RPMI8226 (cell line): ENCODE results near the gene DPYSL5.

Source experiments
- DNase-seq: peaks from one replicate; pipeline ENCODE4 v3.0.0-alpha.2; 2015

Gene DPYSL5

GRCh38 chr2:26846334-26847306 is 1.3 kb upstream of the DPYSL5 start:
- peak; percentile 80 for DNase-seq

- no peak for DNase-seq
Observed at GRCh38 chr2:26847307-26847654, 651 bp upstream of the DPYSL5 start.

- DNase-seq: no peak
Observed at GRCh38 chr2:26848336-26849055, 564 bp downstream of the DPYSL5 start.

- DNase-seq: no peak
Observed at GRCh38 chr2:26849056-26849999, 1.4 kb downstream of the DPYSL5 start.

GRCh38 chr2:26850000-26850431 is 2.1 kb downstream of the DPYSL5 start:
- DNase-seq: no peak

GRCh38 chr2:26850505-26850904 is 2.6 kb downstream of the DPYSL5 start:
- peak; percentile 25 for DNase-seq

GRCh38 chr2:26852405-26853306 is 4.7 kb downstream of the DPYSL5 start:
- DNase-seq: no peak

GRCh38 chr2:26853751-26854150 is 5.8 kb downstream of the DPYSL5 start:
- no peak for DNase-seq

GRCh38 chr2:26854283-26854827 is 6.4 kb downstream of the DPYSL5 start:
- no peak for DNase-seq

- DNase-seq: no peak
Observed at GRCh38 chr2:26855466-26855865, 7.5 kb downstream of the DPYSL5 start.

GRCh38 chr2:26859622-26860021 is 11.7 kb downstream of the DPYSL5 start:
- DNase-seq: no peak

- DNase-seq: no peak
Observed at GRCh38 chr2:26860211-26860850, 12.4 kb downstream of the DPYSL5 start.

GRCh38 chr2:26861610-26862224 is 13.8 kb downstream of the DPYSL5 start:
- no peak for DNase-seq

- DNase-seq: no peak
Observed at GRCh38 chr2:26864226-26864625, 16.3 kb downstream of the DPYSL5 start.

GRCh38 chr2:26864646-26865045 is 16.7 kb downstream of the DPYSL5 start:
- DNase-seq: no peak

- no peak for DNase-seq
Observed at GRCh38 chr2:26870585-26871095, 22.7 kb downstream of the DPYSL5 start.

GRCh38 chr2:26873286-26873983 is 25.5 kb downstream of the DPYSL5 start:
- no peak for DNase-seq

GRCh38 chr2:26874514-26874913 is 26.6 kb downstream of the DPYSL5 start:
- DNase-seq: no peak

- DNase-seq: no peak
Observed at GRCh38 chr2:26875065-26875634, 27.2 kb downstream of the DPYSL5 start.
